NCI-H526 treated with DMSO at 0.1 percent for 48 hours (cell line): ENCODE results near the gene NME3.
A peak's percentile ranks its signal among the peaks of the same experiment; 100 is the strongest.

ENCODE experiments used
- DNase-seq: peaks from one replicate; lab custom pipeline; 2025; lab: John Stamatoyannopoulos, UW

Gene NME3

GRCh38 chr16:1793578-1794220 lies 22.4 kb upstream of the NME3 start, which contains the start of gene IGFALS:
Gene IGFALS, minus strand, starts transcription at chr16:1793705. Its CDS starts 53 bp downstream, at chr16:1793652.
- DNase-seq = no peak

GRCh38 chr16:1792836-1793577 lies 21.7 kb upstream of the NME3 start:
- DNase-seq = no peak

GRCh38 chr16:1791943-1792812 lies 20.8 kb upstream of the NME3 start:
- DNase-seq = no peak

- no peak for DNase-seq
These were observed 20.1 kb upstream of the NME3 start for GRCh38 chr16:1791256-1791942.

GRCh38 chr16:1790611-1791255 lies 19.4 kb upstream of the NME3 start:
- DNase-seq = no peak

- DNase-seq = no peak
These were observed 18.9 kb upstream of the NME3 start for GRCh38 chr16:1790261-1790610.

DNA sequence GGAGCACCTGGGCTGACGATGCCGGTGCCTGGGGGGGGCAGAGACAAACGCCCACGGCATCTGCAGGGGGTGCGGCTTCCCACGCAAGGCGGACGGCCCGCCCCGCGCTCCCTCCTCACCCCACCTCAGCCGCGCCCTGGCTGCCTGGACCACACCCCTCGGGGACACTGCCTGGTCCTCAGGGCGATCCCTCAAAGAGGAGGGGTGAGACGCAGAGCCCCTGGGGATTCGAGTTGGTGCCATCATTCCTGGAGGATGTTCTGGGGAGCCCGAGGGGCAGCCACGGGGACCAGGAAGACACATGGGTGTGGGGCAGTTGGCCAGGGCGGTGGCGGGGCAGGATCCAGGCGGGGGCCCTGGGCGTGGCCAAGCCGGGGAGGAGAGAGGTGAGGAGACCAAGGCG lies 18.3 kb upstream of the NME3 start:
- DNase-seq = no peak

DNA sequence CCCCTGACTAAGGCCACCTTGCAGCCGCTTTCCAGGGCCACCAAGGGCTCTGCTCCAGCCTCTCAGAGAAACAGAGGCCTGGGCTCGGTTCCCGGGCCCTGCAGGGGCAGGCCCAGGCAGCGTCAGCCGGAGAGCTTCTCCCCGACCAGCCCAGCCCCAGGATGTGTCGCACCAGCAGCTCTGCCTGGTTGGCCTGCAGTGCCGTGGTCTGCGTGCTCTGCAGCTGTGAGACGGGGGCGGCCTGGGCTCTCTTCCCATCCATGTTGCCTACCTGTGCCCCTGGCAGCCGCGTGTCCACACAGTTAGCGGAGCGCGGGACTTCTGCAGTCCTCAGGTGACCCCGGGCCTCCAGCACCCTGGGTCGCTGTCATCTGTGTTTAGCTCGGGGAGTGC lies 17.4 kb upstream of the NME3 start:
- DNase-seq = no peak

DNA sequence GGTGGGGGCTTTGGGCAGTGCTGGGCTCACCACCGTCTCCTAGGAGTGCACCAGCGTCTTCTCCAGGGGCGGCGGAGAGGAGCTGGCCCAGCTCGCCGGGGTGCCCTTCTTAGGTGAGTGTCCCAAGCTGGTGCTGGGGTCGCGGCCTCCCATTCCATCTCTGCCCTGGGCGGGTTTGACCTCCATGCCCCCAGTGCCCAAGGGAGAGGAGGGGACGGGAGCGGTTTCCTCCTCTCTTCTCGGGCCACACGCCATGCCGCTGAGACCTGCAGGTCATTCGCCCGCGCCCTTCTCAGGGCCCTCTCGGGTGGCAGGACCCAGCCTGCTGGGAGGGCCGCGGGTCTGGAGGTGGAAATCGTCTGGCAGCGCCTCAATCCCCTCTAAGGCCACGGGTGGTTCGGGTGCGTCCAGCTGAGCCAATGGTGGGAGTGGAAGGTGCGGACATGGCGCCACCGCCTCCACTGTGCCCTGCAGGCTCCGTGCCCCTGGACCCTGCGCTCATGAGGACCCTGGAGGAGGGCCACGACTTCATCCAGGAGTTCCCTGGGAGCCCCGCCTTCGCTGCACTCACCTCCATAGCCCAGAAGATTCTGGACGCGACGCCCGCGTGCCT lies 16.9 kb upstream of the NME3 start:
- no peak for DNase-seq

GRCh38 chr16:1787322-1788094 lies 16.2 kb upstream of the NME3 start:
- DNase-seq = no peak

- no peak for DNase-seq
These were observed 15.6 kb upstream of the NME3 start for GRCh38 chr16:1787056-1787321.

DNA sequence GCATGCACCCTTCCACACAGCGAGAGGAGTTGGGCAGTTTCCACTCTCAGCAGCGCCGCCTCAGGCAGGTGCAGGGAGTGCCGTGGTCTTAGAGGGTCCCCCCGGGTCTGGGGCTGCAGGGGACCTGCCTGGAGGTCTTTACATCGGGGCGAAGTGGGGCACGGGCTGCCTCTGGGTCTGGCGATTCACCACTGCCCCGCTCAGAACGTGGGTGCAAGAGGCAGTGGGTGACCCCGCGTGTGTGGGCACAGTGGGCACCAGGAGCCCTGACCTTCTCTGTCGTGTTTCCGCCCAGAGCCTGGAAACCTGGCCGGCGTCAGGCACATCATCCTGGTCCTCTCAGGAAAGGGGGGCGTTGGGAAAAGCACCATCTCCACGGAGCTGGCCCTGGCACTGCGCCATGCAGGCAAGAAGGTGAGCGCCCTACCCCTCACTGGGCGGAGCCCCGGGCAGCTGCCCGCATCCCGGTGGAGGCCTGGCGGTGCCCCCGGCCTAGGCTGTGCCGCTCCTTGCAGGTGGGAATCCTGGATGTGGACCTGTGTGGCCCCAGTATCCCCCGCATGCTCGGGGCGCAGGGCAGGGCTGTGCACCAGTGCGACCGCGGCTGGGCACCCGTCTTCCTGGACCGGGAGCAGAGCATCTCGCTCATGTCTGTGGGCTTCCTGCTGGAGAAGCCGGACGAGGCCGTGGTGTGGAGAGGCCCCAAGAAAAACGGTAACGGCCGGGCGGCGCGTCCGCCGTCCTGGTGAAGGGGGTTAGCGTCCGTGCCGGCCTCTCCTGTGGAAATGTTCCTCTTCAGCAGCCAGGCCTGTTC lies 15.1 kb upstream of the NME3 start:
- no peak for DNase-seq

GRCh38 chr16:1785846-1786170 lies 14.5 kb upstream of the NME3 start:
- DNase-seq = no peak

GRCh38 chr16:1784977-1785845 lies 13.9 kb upstream of the NME3 start:
- no peak for DNase-seq

GRCh38 chr16:1782408-1783264 lies 11.3 kb upstream of the NME3 start, which contains the start of the genes NUBP2 and SPSB3:
Gene NUBP2, plus strand, starts transcription at chr16:1782960. Its CDS starts 61 bp downstream, at chr16:1783021.
Gene SPSB3, minus strand, starts transcription at chr16:1782571. Its CDS starts 1,088 bp downstream, at chr16:1781483.
- peak; percentile 95 for DNase-seq

DNA sequence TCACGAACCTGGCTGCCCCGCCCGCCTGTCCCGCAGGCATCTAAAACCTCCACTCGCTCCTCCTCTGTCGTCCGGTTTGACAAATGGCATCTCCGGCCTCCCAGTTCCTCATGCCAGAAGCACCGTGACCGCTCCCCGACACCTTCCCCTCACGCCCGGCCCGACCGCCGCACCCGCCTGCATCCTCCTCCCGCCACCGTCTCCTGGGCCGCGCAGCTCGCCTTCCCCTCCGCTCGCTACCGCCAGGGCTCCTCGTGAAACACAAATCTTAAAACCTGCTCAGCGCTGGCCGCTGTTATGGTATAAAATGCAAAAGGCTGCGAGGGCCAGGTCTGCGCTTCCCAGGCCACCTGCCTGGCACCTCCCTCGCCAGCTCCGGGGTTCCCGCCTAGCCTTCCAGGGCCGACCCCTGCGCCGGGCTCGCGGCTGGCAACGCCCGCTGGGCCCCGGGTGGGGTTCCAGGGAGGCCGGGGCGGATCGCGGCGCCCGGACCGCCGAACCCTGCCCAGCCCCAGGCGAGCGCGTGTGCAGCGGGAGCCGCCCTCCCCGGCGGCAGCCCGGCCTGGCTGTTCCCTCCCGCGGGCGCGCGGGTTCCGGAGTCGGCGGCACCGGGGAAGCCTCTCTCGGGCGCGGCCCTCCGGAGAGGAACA lies 10.5 kb upstream of the NME3 start:
- no peak for DNase-seq

DNA sequence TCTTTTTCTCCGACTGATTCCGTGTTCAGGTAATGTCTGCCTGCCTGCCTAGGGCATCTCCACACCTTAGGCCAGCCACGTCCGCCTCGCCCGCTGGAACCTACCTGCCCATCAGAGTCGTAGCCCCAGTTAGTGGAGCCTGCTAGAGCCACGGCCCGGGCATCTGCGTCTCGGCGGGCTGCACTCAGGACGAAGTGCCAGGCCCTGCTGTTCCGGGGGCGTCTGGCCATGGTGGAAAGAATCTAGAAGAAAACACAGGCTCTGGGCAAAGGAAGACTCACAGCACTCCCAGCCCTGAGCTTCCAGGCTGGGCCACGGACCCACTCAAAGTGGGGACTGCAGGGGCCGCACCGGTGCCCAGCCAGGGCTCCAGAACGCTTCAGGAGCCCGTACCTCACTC lies 9.9 kb upstream of the NME3 start:
- no peak for DNase-seq
